PC-9 (cell line): ENCODE measurements around the gene CHST11. TPM values are rescaled to one million over a fixed set of nuclear protein-coding genes. Genes with fewer than 3 reads are reported as not detected.

ENCODE experiments used
- BruUV-seq: library from RNA; stranded (reverse); fragments of 400-500 nt; replicated peaks from 2 replicates; lab custom pipeline; 2021; lab: Mats Ljungman, UMichigan
- CTCF ChIA-PET: fragments of 300-600 bp; sonication (Branson Sonifier 250); formaldehyde crosslinking; loops from one replicate; lab custom pipeline; 2022; ENCODE audit warnings: antibody characterized with exemption; lab: Charles Lee
- POLR2A ChIA-PET: fragments of 300-600 bp; sonication (Branson Sonifier 250); formaldehyde crosslinking; loops from one replicate; lab custom pipeline; 2022; ENCODE audit warnings: antibody characterized with exemption; ENCODE audit not compliant: unreplicated experiment; lab: Charles Lee
- DNase-seq, 2 experiments: peaks; one replicate each; pipeline versions ENCODE4 v3.0.0 to v3.0.0-alpha.2; 2015 to 2022; ENCODE audit warnings: mixed read lengths in 1 of 2
- H2AFZ ChIP-seq: fragments of 200-600 bp; sonication (generic); 2 replicates; pipeline ENCODE4 v1.8.1; 2017; ENCODE audit warnings: antibody characterized with exemption
- H3F3A ChIP-seq: fragments of 200-600 bp; sonication (generic); 2 replicates; pipeline ENCODE4 v1.8.1; 2017; ENCODE audit warnings: antibody characterized with exemption, mild to moderate bottlenecking, low read depth; ENCODE audit not compliant: insufficient read depth
- H3K27ac ChIP-seq: fragments of 200-600 bp; sonication (generic); 2 replicates; pipeline ENCODE4 v1.6.1; 2016; ENCODE audit warnings: mixed run types
- H3K27me3 ChIP-seq: fragments of 200-600 bp; sonication (generic); 2 replicates; pipeline ENCODE4 v1.6.1; 2016; ENCODE audit warnings: low read depth, mixed run types; ENCODE audit not compliant: insufficient read depth
- H3K36me3 ChIP-seq: fragments of 200-600 bp; sonication (generic); 2 replicates; pipeline ENCODE4 v1.6.1; 2016; ENCODE audit warnings: low read depth, mixed run types
- H3K4me1 ChIP-seq: fragments of 200-600 bp; sonication (generic); replicated peaks from 2 replicates; pipeline ENCODE4 v1.6.1; 2016; ENCODE audit warnings: mixed run types; ENCODE audit not compliant: insufficient read depth
- H3K4me2 ChIP-seq: fragments of 200-600 bp; sonication (generic); 2 replicates; pipeline ENCODE4 v1.6.1; 2017; ENCODE audit warnings: mixed run types
- H3K4me3 ChIP-seq: fragments of 200-600 bp; sonication (generic); 2 replicates; pipeline ENCODE4 v1.6.1; 2016; ENCODE audit warnings: mixed run types
- H3K79me2 ChIP-seq: fragments of 200-600 bp; sonication (generic); 2 replicates; pipeline ENCODE4 v1.6.1; 2017; ENCODE audit warnings: low read depth, mixed run types
- H3K9me2 ChIP-seq: fragments of 200-600 bp; sonication (generic); 2 replicates; pipeline ENCODE4 v1.8.1; 2017; ENCODE audit warnings: mild to moderate bottlenecking; ENCODE audit not compliant: insufficient read depth
- H3K9me3 ChIP-seq: fragments of 200-600 bp; sonication (generic); 2 replicates; pipeline ENCODE4 v1.8.1; 2016; ENCODE audit warnings: low read depth; ENCODE audit not compliant: insufficient read depth
- H4K20me1 ChIP-seq: fragments of 200-600 bp; sonication (generic); 2 replicates; pipeline ENCODE4 v1.8.1; 2017; ENCODE audit not compliant: insufficient read depth
- CTCF ChIP-seq: fragments of 200-600 bp; sonication (generic); conservative IDR thresholded peaks from 2 replicates; pipeline ENCODE4 v1.6.1; 2017; ENCODE audit warnings: mixed run types, antibody characterized with exemption, mild to moderate bottlenecking, moderate library complexity
- EZH2 ChIP-seq: fragments of 200-600 bp; sonication (generic); IDR thresholded peaks from 2 replicates; pipeline ENCODE4 v1.8.0; 2017; ENCODE audit warnings: antibody characterized with exemption, low read depth
- intact Hi-C: fragments of 100-400 bp; cut with micrococcal nuclease; formaldehyde crosslinking; loops from one replicate; pipeline ENCODE4 v1.10.0; 2022; ENCODE audit not compliant: unreplicated experiment
- total RNA-seq: library from RNA; stranded (reverse); gene quantifications from 2 replicates; pipeline ENCODE4 v1.2.3, GENCODE V29; 2021

Gene CHST11
- total RNA-seq, 1 experiment from 2014 or later, result 39.9 TPM

GRCh38 chr12:104577581-104577981 lies 120.8 kb downstream of the CHST11 start:
- Histone ChIP-seq H4K20me1 (no peaks in the 10 kb centered on the region), H3K4me3 (no peak overlapping the region), H3K27me3 (no peaks in the 10 kb centered on the region), H3K4me1 (peaks cover 4% of the 10 kb centered on the region; the same call in 1 of the 2 replicates), H3K36me3 (no peaks in the 10 kb centered on the region), H3K27ac (no peak overlapping the region), H3K9me3 (no peaks in the 10 kb centered on the region), H2AFZ (no peak overlapping the region), H3K79me2 (peaks cover 77% of the 10 kb centered on the region), H3F3A (peaks cover 25% of the 10 kb centered on the region; the same call in 1 of the 2 replicates), H3K4me2 (no peak overlapping the region), H3K9me2 (no peaks in the 10 kb centered on the region)
- no TSS peak for BruUV-seq
- TF ChIP-seq EZH2, result no peak
- no peak for TF ChIP-seq CTCF
- intact Hi-C loops, result no loop called here
- CTCF ChIA-PET, result no interaction called here
- DNase-seq, result no peak
- POLR2A ChIA-PET, result no interaction called here

GRCh38 chr12:104578453-104578852 lies 121.7 kb downstream of the CHST11 start:
- ChIA-PET CTCF (no interaction called here), POLR2A (no interaction called here)
- no peaks in the 10 kb centered on the region for H3K27me3 ChIP-seq
- H4K20me1 ChIP-seq, result no peaks in the 10 kb centered on the region
- TF ChIP-seq CTCF (no peak), EZH2 (no peak)
- H3K9me2 ChIP-seq, result no peaks in the 10 kb centered on the region
- no peaks in the 10 kb centered on the region for H3K9me3 ChIP-seq
- peaks cover 30% of the 10 kb centered on the region; the same call in 1 of the 2 replicates for H3F3A ChIP-seq
- no peaks in the 10 kb centered on the region for H3K36me3 ChIP-seq
- BruUV-seq, result no TSS peak
- peaks cover 4% of the 10 kb centered on the region; the same call in 1 of the 2 replicates for H3K4me1 ChIP-seq
- no peak for DNase-seq
- no peak overlapping the region for H2AFZ ChIP-seq
- H3K4me3 ChIP-seq, result no peak overlapping the region
- intact Hi-C loops, result no loop called here
- no peak overlapping the region for H3K27ac ChIP-seq
- H3K79me2 ChIP-seq, result peaks cover 86% of the 10 kb centered on the region
- H3K4me2 ChIP-seq, result no peak overlapping the region

GRCh38 chr12:104579718-104580495 lies 123.2 kb downstream of the CHST11 start:
- H4K20me1 ChIP-seq, result no peaks in the 10 kb centered on the region
- TF ChIP-seq EZH2 (no peak), CTCF (no peak)
- H2AFZ ChIP-seq, result no peak overlapping the region
- no peaks in the 10 kb centered on the region for H3K9me3 ChIP-seq
- peaks cover 43% of the 10 kb centered on the region for H3F3A ChIP-seq
- DNase-seq, result no peak
- intact Hi-C loops, result no loop called here
- no TSS peak for BruUV-seq
- no peak overlapping the region for H3K4me2 ChIP-seq
- H3K9me2 ChIP-seq, result no peaks in the 10 kb centered on the region
- ChIA-PET CTCF (no interaction called here), POLR2A (interaction anchor here (0.6 kb wide), 1 partner anchor 57 kb away, joined by 5 read pairs; no protein-coding TSS in a partner anchor)
- peaks cover 4% of the 10 kb centered on the region; the same call in 1 of the 2 replicates for H3K4me1 ChIP-seq
- no peaks in the 10 kb centered on the region for H3K27me3 ChIP-seq
- no peak overlapping the region for H3K4me3 ChIP-seq
- H3K36me3 ChIP-seq, result no peaks in the 10 kb centered on the region
- H3K79me2 ChIP-seq, result peaks cover 100% of the 10 kb centered on the region
- no peak overlapping the region for H3K27ac ChIP-seq
